Smooth muscle cell (in vitro differentiated cells): ENCODE data around the gene CRB3. TPM values are rescaled to one million over a fixed set of nuclear protein-coding genes. Genes with fewer than 3 reads are reported as not detected.

Experiments used
- DNase-seq: peaks from one replicate; lab custom pipeline; 2025; ENCODE audit not compliant: unreplicated experiment; lab: John Stamatoyannopoulos, UW
- H2AFZ ChIP-seq: fragments of 200-600 bp; sonication (generic); 2 replicates; pipeline ENCODE4 v1.6.0; 2016; ENCODE audit warnings: antibody characterized with exemption, low read depth, mild to moderate bottlenecking
- H3F3A ChIP-seq: fragments of 200-600 bp; sonication (generic); 2 replicates; pipeline ENCODE4 v1.6.0; 2017; ENCODE audit warnings: antibody characterized with exemption, low read depth
- H3K27ac ChIP-seq: fragments of 200-600 bp; sonication (generic); 2 replicates; pipeline ENCODE4 v1.5.1; 2016; ENCODE audit warnings: low read depth, mild to moderate bottlenecking
- H3K27me3 ChIP-seq: fragments of 200-600 bp; sonication (generic); 2 replicates; pipeline ENCODE4 v1.6.1; 2016; ENCODE audit warnings: low read depth, mild to moderate bottlenecking
- H3K36me3 ChIP-seq: fragments of 200-600 bp; sonication (generic); 2 replicates; pipeline ENCODE4 v1.5.1; 2016; ENCODE audit warnings: low read depth
- H3K4me1 ChIP-seq: fragments of 200-600 bp; sonication (generic); 2 replicates; pipeline ENCODE4 v1.5.1; 2016; ENCODE audit warnings: low read depth
- H3K4me2 ChIP-seq: fragments of 200-600 bp; sonication (generic); 2 replicates; pipeline ENCODE4 v1.6.0; 2016; ENCODE audit warnings: mild to moderate bottlenecking
- H3K4me3 ChIP-seq: fragments of 200-600 bp; sonication (generic); 2 replicates; pipeline ENCODE4 v1.5.1; 2016; ENCODE audit warnings: mild to moderate bottlenecking
- H3K79me2 ChIP-seq: fragments of 200-600 bp; sonication (generic); 2 replicates; pipeline ENCODE4 v1.6.0; 2016; ENCODE audit warnings: low read depth, mild to moderate bottlenecking
- H3K9ac ChIP-seq: fragments of 200-600 bp; sonication (generic); 2 replicates; pipeline ENCODE4 v1.6.0; 2016; ENCODE audit warnings: low read depth
- H3K9me3 ChIP-seq: fragments of 200-600 bp; sonication (generic); replicated peaks from 2 replicates; pipeline ENCODE4 v1.5.1; 2016; ENCODE audit warnings: low read depth
- H4K20me1 ChIP-seq: fragments of 200-600 bp; sonication (generic); 2 replicates; pipeline ENCODE4 v1.6.0; 2016; ENCODE audit warnings: low read depth
- CTCF ChIP-seq: fragments of 200-600 bp; sonication (generic); IDR thresholded peaks from 2 replicates; pipeline ENCODE4 v1.5.1; 2017; ENCODE audit warnings: borderline replicate concordance, mild to moderate bottlenecking, antibody characterized with exemption; ENCODE audit not compliant: insufficient read depth, poor library complexity, severe bottlenecking
- WGBS: methylation state at CpG from one replicate; pipeline ENCODE4 v1.1.7; 2016; ENCODE audit warnings: low lambda C conversion rate; 5-methylcytosine and 5-hydroxymethylcytosine counted together
- polyA plus RNA-seq: library from polyadenylated mRNA; unstranded; fragments of >200 nt; fragmentation: Nextera tagmentation; extraction: Ambion mirVana; gene quantifications from 2 replicates; pipeline ENCODE4 v1.2.1, GENCODE V29; 2016
- total RNA-seq: library from RNA; depleted of rRNA; stranded (reverse); fragments of >200 nt; gene quantifications from 2 replicates; pipeline ENCODE4 v1.2.3, GENCODE V29; 2014

CRB3 gene
- total and polyA plus RNA-seq, 2 experiments from 2014 or later: 2.5 to 4.0 TPM

DNA sequence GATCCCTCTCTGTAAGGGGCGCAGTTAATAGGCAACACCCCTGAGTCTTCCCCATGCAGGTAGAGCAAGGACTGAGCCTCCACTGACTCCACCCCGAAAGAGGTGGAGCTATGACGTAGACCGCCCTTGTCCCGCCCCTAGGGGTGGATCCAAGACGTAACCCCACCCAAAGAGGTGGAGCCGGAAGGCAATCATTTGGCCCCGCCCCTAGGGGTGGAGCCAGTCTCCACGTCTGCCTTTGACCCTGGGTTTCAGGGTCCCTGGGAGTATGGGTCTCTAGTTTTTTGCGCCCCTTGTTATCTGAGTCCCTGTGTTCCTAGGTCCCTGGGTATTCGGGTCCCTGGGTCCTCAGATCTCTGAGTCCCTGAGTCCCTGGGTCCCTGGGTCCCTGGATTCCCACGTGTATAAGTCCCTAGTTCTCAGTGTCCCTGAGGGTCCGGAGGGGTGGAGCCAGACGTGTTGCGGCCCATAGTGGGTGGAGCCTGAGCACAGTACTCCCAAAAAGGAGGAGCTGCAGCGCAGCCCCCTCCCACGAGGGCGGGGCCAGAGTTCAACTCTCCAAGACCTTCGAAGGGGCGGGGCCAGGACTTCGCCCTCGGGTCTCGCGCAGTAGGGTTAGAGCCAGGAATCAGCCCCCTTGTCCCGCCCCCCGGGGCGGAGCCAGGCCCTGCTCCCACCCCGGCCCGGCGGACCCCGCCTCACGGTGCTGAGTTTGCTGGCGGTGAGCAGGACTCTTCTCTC lies 12.3 kb downstream of the CRB3 start:
- 3% methylated on average over 23 of the region's 33 CpGs for WGBS

DNA sequence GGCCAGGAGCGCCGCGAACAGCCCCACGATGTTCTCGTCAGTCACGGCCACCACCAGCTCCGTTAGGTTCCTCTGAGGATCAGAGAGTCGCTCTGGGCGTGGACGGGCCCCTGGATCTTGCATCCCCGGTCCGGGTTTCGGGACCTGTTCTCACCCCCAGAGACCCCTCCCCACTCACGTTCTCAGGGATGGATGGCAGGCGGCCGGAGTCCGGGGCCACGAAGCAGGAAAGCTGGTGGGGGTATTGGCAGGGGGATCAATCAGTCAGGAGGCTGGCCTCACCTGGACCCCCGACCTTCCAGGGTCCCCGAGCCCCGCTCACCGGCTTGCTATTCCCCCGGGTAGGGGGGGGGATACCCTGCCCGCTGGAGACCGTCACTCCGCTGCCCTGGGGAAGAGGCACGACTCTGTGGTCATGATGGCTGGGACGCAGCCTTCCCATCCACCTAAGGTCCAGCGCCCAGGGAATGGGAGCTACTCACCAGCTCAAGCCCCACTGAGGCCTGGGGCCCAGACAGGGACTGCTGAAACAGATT lies 12.9 kb downstream of the CRB3 start:
- peaks cover 23% of the 10 kb centered on the region for H3K27me3 ChIP-seq
- no peak overlapping the region for H3K9ac ChIP-seq
- H3K4me2 ChIP-seq: peak overlapping the region; percentile 78
- H2AFZ ChIP-seq: peak overlapping the region; percentile 39
- peak overlapping the region; percentile 25 for H3K4me3 ChIP-seq
- no peak for DNase-seq
- H3K9me3 ChIP-seq: no peaks in the 10 kb centered on the region
- H3K4me1 ChIP-seq: peaks cover 9% of the 10 kb centered on the region
- H4K20me1 ChIP-seq: no peaks in the 10 kb centered on the region
- no peaks in the 10 kb centered on the region for H3K36me3 ChIP-seq
- H3K79me2 ChIP-seq: no peaks in the 10 kb centered on the region
- H3K27ac ChIP-seq: no peak overlapping the region
- no peaks in the 10 kb centered on the region for H3F3A ChIP-seq
- WGBS: 20% methylated on average over 27 of the region's 29 CpGs
- TF ChIP-seq CTCF: no peak

More for the DNA sequence above, 12.3 kb downstream of the CRB3 start:
- Histone ChIP-seq H3K4me3 (peak overlapping the region; percentile 25), H3K79me2 (no peaks in the 10 kb centered on the region), H3K4me1 (peaks cover 9% of the 10 kb centered on the region), H4K20me1 (no peaks in the 10 kb centered on the region), H3K36me3 (no peaks in the 10 kb centered on the region), H3K9ac (no peak overlapping the region), H2AFZ (peak overlapping the region; percentile 39), H3F3A (no peaks in the 10 kb centered on the region), H3K27ac (no peak overlapping the region), H3K27me3 (peaks cover 23% of the 10 kb centered on the region), H3K9me3 (no peaks in the 10 kb centered on the region), H3K4me2 (peak overlapping the region; percentile 78)
- no peak for TF ChIP-seq CTCF
- no peak for DNase-seq

DNA sequence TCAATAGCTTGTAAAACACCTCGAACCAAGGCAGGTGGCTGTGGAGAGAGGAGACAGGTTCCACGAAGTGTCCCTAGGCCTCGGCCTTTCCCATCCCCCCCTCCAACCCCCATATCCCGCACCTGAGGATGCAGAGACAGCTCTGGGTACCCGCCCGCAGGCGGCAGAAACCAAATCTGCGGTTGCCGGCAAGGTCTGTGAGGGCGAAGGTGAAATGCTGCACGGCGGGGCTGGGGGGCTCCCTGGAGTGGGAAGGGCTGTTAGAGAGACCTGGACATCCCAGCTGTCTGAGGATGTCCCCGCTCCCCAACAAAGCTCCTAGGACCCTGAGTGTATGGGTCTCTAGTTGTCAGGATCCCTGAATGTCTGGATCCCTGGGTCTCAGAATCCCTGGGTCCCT lies 14.7 kb downstream of the CRB3 start:
- H3K4me3 ChIP-seq: no peak overlapping the region
- no peak overlapping the region for H3K4me2 ChIP-seq
- H3K27ac ChIP-seq: no peak overlapping the region
- no peaks in the 10 kb centered on the region for H3K79me2 ChIP-seq
- peaks cover 9% of the 10 kb centered on the region for H3K4me1 ChIP-seq
- no peaks in the 10 kb centered on the region for H3K36me3 ChIP-seq
- no peak for TF ChIP-seq CTCF
- DNase-seq: no peak
- no peaks in the 10 kb centered on the region for H4K20me1 ChIP-seq
- H3F3A ChIP-seq: no peaks in the 10 kb centered on the region
- H2AFZ ChIP-seq: no peak overlapping the region
- WGBS: 95% methylated on average over 9 of the region's 13 CpGs
- peaks cover 23% of the 10 kb centered on the region for H3K27me3 ChIP-seq
- H3K9me3 ChIP-seq: no peaks in the 10 kb centered on the region
- no peak overlapping the region for H3K9ac ChIP-seq
